Muscle of back (tissue), 11 donors: ENCODE measurements around the gene DAAM1. TPM values are rescaled to one million over a fixed set of nuclear protein-coding genes. Genes with fewer than 3 reads are reported as not detected.

Experiments used
- DNase-seq, 3 donors: peaks; one replicate each; pipeline versions ENCODE4 v3.0.0 to v3.0.0-alpha.2; 2013
- polyA plus RNA-seq, 10 donors: library from polyadenylated mRNA; unstranded; fragments of 120-200 nt; gene quantifications; one replicate each; pipeline ENCODE4 v1.2.1, GENCODE V29; 2013; ENCODE audit not compliant: insufficient read length in 10 of 10

Gene DAAM1
- polyA plus RNA-seq, 10 donors, result 31.1 to 58.2 (median 40.2) TPM

GRCh38 chr14:59215757-59216156, 27.3 kb downstream of the DAAM1 start:
- DNase-seq, result no peak

GRCh38 chr14:59217011-59217410, 28.5 kb downstream of the DAAM1 start:
- no peak for DNase-seq

- no peak for DNase-seq
Observed at GRCh38 chr14:59221568-59221967, 33.1 kb downstream of the DAAM1 start.

- no peak for DNase-seq
Observed at GRCh38 chr14:59224341-59224740, 35.9 kb downstream of the DAAM1 start.

- no peak for DNase-seq
Observed at GRCh38 chr14:59225281-59225680, 36.8 kb downstream of the DAAM1 start.

GRCh38 chr14:59228421-59228820, 40.0 kb downstream of the DAAM1 start:
- DNase-seq, result peak in 2 of 3 donors; percentile 26 to 68

GRCh38 chr14:59229653-59230406, 41.4 kb downstream of the DAAM1 start:
- no peak for DNase-seq

- no peak for DNase-seq
Observed at GRCh38 chr14:59236195-59236594, 47.7 kb downstream of the DAAM1 start.

- no peak for DNase-seq
Observed at GRCh38 chr14:59238216-59238615, 49.7 kb downstream of the DAAM1 start.

GRCh38 chr14:59239022-59239421, 50.6 kb downstream of the DAAM1 start:
- DNase-seq, result no peak

- no peak for DNase-seq
Observed at GRCh38 chr14:59240356-59240755, 51.9 kb downstream of the DAAM1 start.

GRCh38 chr14:59241121-59241520, 52.7 kb downstream of the DAAM1 start:
- DNase-seq, result peak in 1 of 3 donors; percentile 66

- no peak for DNase-seq
Observed at GRCh38 chr14:59243174-59243573, 54.7 kb downstream of the DAAM1 start.

- no peak for DNase-seq
Observed at GRCh38 chr14:59244581-59244980, 56.1 kb downstream of the DAAM1 start.

GRCh38 chr14:59245809-59246295, 57.4 kb downstream of the DAAM1 start:
- DNase-seq, result no peak

- no peak for DNase-seq
Observed at GRCh38 chr14:59246566-59246965, 58.1 kb downstream of the DAAM1 start.

GRCh38 chr14:59247801-59248584, 59.5 kb downstream of the DAAM1 start:
- no peak for DNase-seq

GRCh38 chr14:59249029-59249428, 60.6 kb downstream of the DAAM1 start:
- DNase-seq, result no peak

GRCh38 chr14:59251811-59252771, 63.6 kb downstream of the DAAM1 start:
- peak in 1 of 3 donors; percentile 63 for DNase-seq

- no peak for DNase-seq
Observed at GRCh38 chr14:59252772-59253500, 64.5 kb downstream of the DAAM1 start.

GRCh38 chr14:59253527-59253926, 65.1 kb downstream of the DAAM1 start:
- DNase-seq, result no peak
